GM21786 (cell line): ENCODE data around the gene PMEPA1.

Source experiments
- ATAC-seq: cut with Tn5 transposase; IDR thresholded peaks from one replicate; pipeline ENCODE4 v1.9.1; 2021; ENCODE audit not compliant: unreplicated experiment

Gene PMEPA1

GRCh38 chr20:57663241-57663640, 46.6 kb downstream of the PMEPA1 start:
- no peak for ATAC-seq

- no peak for ATAC-seq
These were observed 47.2 kb downstream of the PMEPA1 start for GRCh38 chr20:57662456-57663240.

GRCh38 chr20:57661746-57662455, 47.9 kb downstream of the PMEPA1 start:
- ATAC-seq: no peak

- ATAC-seq: no peak
These were observed 48.7 kb downstream of the PMEPA1 start for GRCh38 chr20:57660922-57661745.

GRCh38 chr20:57660181-57660921, 49.5 kb downstream of the PMEPA1 start:
- ATAC-seq: no peak

GRCh38 chr20:57659517-57660180, 50.2 kb downstream of the PMEPA1 start:
- no peak for ATAC-seq

GRCh38 chr20:57658833-57659516, 50.8 kb downstream of the PMEPA1 start:
- ATAC-seq: no peak

GRCh38 chr20:57658447-57658832, 51.4 kb downstream of the PMEPA1 start:
- ATAC-seq: no peak

GRCh38 chr20:57657535-57658446, 52.0 kb downstream of the PMEPA1 start:
- ATAC-seq: no peak

- no peak for ATAC-seq
These were observed 52.8 kb downstream of the PMEPA1 start for GRCh38 chr20:57656821-57657534.

GRCh38 chr20:57656252-57656820, 53.5 kb downstream of the PMEPA1 start:
- ATAC-seq: no peak

GRCh38 chr20:57655809-57656155, 54.0 kb downstream of the PMEPA1 start:
- no peak for ATAC-seq

- no peak for ATAC-seq
These were observed 54.6 kb downstream of the PMEPA1 start for GRCh38 chr20:57654998-57655808.

GRCh38 chr20:57654363-57654997, 55.3 kb downstream of the PMEPA1 start:
- no peak for ATAC-seq

- ATAC-seq: no peak
These were observed 55.9 kb downstream of the PMEPA1 start for GRCh38 chr20:57653910-57654309.

GRCh38 chr20:57653546-57653900, 56.3 kb downstream of the PMEPA1 start:
- no peak for ATAC-seq
